GM06990 (cell line): ENCODE measurements around the gene E2F3.

Source experiments
- DNase-seq: peaks from one replicate; pipeline ENCODE4 v3.0.0-alpha.2; 2011; ENCODE audit not compliant: insufficient read length; ENCODE audit errors: extremely low read depth
- H3K27me3 ChIP-seq: replicated peaks from 2 replicates; pipeline ENCODE4 v1.6.0; 2011; ENCODE audit warnings: low read length; ENCODE audit not compliant: control insufficient read depth, insufficient read depth
- H3K36me3 ChIP-seq: 2 replicates; pipeline ENCODE4 v1.5.1; 2011; ENCODE audit warnings: low read length; ENCODE audit not compliant: control insufficient read depth, insufficient read depth
- H3K4me3 ChIP-seq: replicated peaks from 2 replicates; pipeline ENCODE4 v1.5.1; 2011; ENCODE audit warnings: low read depth, mild to moderate bottlenecking, control low read depth, low read length
- CTCF ChIP-seq: IDR thresholded peaks from 2 replicates; pipeline ENCODE4 v1.5.1; 2011; ENCODE audit warnings: low read length, control low read depth, mild to moderate bottlenecking, inconsistent platforms; ENCODE audit not compliant: insufficient read depth, poor library complexity, severe bottlenecking

E2F3 gene

GRCh38 chr6:20434766-20435165, 33.1 kb downstream of the E2F3 start:
- H3K4me3 ChIP-seq: no peak overlapping the region
- H3K27me3 ChIP-seq: no peaks in the 10 kb centered on the region
- TF ChIP-seq CTCF: no peak
- no peak for DNase-seq
- peaks cover 4% of the 10 kb centered on the region for H3K36me3 ChIP-seq

- H3K36me3 ChIP-seq: no peaks in the 10 kb centered on the region; the same call in 1 of the 2 replicates
- no peak for TF ChIP-seq CTCF
- DNase-seq: no peak
- H3K27me3 ChIP-seq: no peaks in the 10 kb centered on the region
- H3K4me3 ChIP-seq: no peak overlapping the region
Observed at GRCh38 chr6:20436719-20437118, 35.0 kb downstream of the E2F3 start.

DNA sequence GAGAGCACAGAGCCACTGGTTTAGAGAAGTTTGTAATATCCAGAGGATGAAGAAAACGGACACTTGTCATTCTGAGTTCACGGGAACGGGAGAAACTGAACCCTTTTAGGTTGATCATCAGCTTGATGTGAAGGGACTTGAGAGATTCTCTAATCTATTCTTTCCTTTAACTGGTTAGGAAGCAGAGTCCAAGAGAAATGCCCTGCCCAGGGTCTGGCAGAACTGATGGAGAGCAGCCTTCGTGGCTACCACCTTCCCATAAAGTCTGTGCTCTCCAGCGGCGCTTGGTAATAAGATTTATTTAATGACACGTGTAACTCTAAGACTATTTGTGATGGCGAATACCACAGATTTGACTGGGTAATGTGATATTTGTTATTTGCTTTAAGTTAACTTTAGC, 36.0 kb downstream of the E2F3 start:
- no peak for DNase-seq
- H3K27me3 ChIP-seq: no peaks in the 10 kb centered on the region

GRCh38 chr6:20438462-20439070, 36.9 kb downstream of the E2F3 start:
- no peaks in the 10 kb centered on the region; the same call in 1 of the 2 replicates for H3K36me3 ChIP-seq
- no peak for TF ChIP-seq CTCF
- no peak for DNase-seq

More for the DNA sequence above, 36.0 kb downstream of the E2F3 start:
- no peak for TF ChIP-seq CTCF
- Histone ChIP-seq H3K4me3 (no peak overlapping the region), H3K36me3 (no peaks in the 10 kb centered on the region; the same call in 1 of the 2 replicates)

DNA sequence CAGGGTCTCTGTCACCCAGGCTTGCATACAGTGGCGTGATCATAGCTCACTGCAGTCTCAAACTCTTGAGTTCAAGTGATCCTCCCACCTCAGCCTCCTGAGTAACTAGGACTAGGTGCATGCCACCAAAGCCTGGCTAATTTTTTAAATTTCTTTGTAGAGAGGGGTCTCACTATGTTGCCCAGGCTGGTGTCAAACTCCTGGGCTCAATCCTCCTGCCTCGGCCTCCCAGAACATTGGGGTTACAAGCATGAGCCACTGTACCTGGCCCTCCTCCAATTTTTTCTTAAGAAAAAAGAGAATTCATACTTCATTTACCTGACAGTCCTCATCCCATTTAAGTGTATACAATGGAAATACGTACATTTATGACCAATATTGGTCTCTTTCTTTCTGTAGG, 37.9 kb downstream of the E2F3 start:
- Histone ChIP-seq H3K4me3 (no peak overlapping the region), H3K27me3 (no peaks in the 10 kb centered on the region), H3K36me3 (no peaks in the 10 kb centered on the region; the same call in 1 of the 2 replicates)
- no peak for TF ChIP-seq CTCF
- DNase-seq: no peak

More at GRCh38 chr6:20438462-20439070, 36.9 kb downstream of the E2F3 start:
- H3K4me3 ChIP-seq: no peak overlapping the region
- no peaks in the 10 kb centered on the region for H3K27me3 ChIP-seq

DNA sequence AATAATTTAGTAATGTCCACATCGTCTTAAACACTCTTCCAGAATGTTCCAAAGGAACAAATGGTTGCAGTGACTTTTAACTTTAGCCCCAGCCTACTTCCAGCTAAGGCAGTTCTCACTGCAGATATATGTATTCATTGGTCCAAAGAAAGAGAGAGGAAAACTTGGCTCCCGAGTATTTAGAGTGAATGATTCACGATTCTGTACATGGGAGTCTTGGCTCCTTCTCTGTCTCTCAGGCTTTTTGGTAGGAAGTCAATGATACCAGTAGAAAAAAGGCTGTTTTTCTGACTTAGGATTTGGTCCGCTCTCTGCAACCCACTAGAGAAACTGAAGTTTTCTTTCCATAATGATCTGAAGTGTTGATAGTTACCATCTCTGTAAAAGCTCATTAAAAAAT, 38.6 kb downstream of the E2F3 start:
- Histone ChIP-seq H3K36me3 (no peaks in the 10 kb centered on the region; the same call in 1 of the 2 replicates), H3K4me3 (no peak overlapping the region), H3K27me3 (no peaks in the 10 kb centered on the region)
- no peak for TF ChIP-seq CTCF
- no peak for DNase-seq
